Tibial artery (tissue), 4 donors: ENCODE measurements around the gene FBN3.
"Not testable (repeated sequence)": the region's sequence is repeated elsewhere in the genome, so short reads cannot be mapped to it uniquely, and the experiment has no call there.

Source experiments
- DNase-seq, 2 donors: peaks; one replicate each; pipeline ENCODE4 v3.0.0-alpha.2; 2019
- H3K27ac ChIP-seq, 2 donors: fragments of 200-600 bp; sonication (generic) in 1 of 2; 1 replicate in 1 of 2; 2 replicates in 1 of 2; pipeline ENCODE4 v1.5.1; 2018 to 2019; ENCODE audit warnings: mild to moderate bottlenecking in 1 of 2
- H3K27me3 ChIP-seq, 2 donors: fragments of 200-600 bp; sonication (generic) in 1 of 2; one replicate each; pipeline versions ENCODE4 v1.5.1 to v1.6.0; 2016 to 2019
- H3K36me3 ChIP-seq, 3 donors: fragments of 200-600 bp; sonication (generic) in 2 of 3; one replicate each; pipeline ENCODE4 v1.5.1; 2016 to 2019; ENCODE audit warnings: mild to moderate bottlenecking in 2 of 3
- H3K4me1 ChIP-seq, 4 donors: fragments of 200-600 bp; sonication (generic) in 2 of 4; 1 replicate in 3 of 4; 2 replicates in 1 of 4; pipeline ENCODE4 v1.5.1; 2016 to 2019
- H3K4me3 ChIP-seq, 2 donors: fragments of 200-600 bp; sonication (generic) in 1 of 2; 1 replicate in 1 of 2; 2 replicates in 1 of 2; pipeline ENCODE4 v1.5.1; 2018 to 2019; ENCODE audit warnings: mild to moderate bottlenecking in 2 of 2
- H3K9me3 ChIP-seq, 3 donors: fragments of 200-600 bp; sonication (generic) in 1 of 3; one replicate each; pipeline ENCODE4 v1.5.1; 2016 to 2019
- intact Hi-C: fragments of 100-400 bp; cut with DNase I; formaldehyde crosslinking; loops from one replicate; pipeline ENCODE4 v1.15.0; 2023; ENCODE audit warnings: low total_unique reads
- TF ChIP-seq, protein P1 (sequence below), 2 experiments: fragments of 200-600 bp in 1 of 2; fragments of 450-650 bp in 1 of 2; IDR thresholded peaks; one replicate each; pipeline ENCODE4 v1.5.1; 2017 to 2019; ENCODE audit warnings: antibody characterized with exemption in 2 of 2, mild to moderate bottlenecking in 1 of 2, moderate library complexity in 1 of 2

The FBN3 gene

DNA sequence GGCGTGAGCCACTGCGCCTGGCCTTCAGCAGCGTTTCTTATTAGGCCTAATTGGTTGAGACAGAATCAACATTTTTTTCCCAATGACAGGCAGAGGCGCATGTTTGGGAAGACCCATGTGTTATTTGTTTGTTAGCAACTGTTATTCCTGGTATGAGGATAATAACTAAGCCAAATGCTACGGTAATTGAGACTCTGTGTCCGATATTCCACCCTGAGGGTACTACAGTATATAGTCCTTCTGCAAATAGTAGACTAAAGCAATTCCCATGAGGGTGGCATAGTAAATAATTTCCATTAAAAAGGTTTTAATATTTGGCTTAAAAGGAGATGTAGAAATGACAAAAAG lies 115.2 kb downstream of the FBN3 start:
- intact Hi-C loops: no loop called here
- TF ChIP-seq, protein P1, sequence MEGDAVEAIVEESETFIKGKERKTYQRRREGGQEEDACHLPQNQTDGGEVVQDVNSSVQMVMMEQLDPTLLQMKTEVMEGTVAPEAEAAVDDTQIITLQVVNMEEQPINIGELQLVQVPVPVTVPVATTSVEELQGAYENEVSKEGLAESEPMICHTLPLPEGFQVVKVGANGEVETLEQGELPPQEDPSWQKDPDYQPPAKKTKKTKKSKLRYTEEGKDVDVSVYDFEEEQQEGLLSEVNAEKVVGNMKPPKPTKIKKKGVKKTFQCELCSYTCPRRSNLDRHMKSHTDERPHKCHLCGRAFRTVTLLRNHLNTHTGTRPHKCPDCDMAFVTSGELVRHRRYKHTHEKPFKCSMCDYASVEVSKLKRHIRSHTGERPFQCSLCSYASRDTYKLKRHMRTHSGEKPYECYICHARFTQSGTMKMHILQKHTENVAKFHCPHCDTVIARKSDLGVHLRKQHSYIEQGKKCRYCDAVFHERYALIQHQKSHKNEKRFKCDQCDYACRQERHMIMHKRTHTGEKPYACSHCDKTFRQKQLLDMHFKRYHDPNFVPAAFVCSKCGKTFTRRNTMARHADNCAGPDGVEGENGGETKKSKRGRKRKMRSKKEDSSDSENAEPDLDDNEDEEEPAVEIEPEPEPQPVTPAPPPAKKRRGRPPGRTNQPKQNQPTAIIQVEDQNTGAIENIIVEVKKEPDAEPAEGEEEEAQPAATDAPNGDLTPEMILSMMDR (IDR thresholded peaks at IDR 0.05): no peak
- H3K9me3 ChIP-seq: no peaks in the 10 kb centered on the region
- H3K36me3 ChIP-seq: no peaks in the 10 kb centered on the region
- H3K4me1 ChIP-seq: peaks cover 0 to 3% (median under 1%) of the 10 kb centered on the region in 4 donors
- H3K27me3 ChIP-seq: no peaks in the 10 kb centered on the region
- DNase-seq: no peak
- H3K27ac ChIP-seq: no peak overlapping the region
- H3K4me3 ChIP-seq: no peak overlapping the region

DNA sequence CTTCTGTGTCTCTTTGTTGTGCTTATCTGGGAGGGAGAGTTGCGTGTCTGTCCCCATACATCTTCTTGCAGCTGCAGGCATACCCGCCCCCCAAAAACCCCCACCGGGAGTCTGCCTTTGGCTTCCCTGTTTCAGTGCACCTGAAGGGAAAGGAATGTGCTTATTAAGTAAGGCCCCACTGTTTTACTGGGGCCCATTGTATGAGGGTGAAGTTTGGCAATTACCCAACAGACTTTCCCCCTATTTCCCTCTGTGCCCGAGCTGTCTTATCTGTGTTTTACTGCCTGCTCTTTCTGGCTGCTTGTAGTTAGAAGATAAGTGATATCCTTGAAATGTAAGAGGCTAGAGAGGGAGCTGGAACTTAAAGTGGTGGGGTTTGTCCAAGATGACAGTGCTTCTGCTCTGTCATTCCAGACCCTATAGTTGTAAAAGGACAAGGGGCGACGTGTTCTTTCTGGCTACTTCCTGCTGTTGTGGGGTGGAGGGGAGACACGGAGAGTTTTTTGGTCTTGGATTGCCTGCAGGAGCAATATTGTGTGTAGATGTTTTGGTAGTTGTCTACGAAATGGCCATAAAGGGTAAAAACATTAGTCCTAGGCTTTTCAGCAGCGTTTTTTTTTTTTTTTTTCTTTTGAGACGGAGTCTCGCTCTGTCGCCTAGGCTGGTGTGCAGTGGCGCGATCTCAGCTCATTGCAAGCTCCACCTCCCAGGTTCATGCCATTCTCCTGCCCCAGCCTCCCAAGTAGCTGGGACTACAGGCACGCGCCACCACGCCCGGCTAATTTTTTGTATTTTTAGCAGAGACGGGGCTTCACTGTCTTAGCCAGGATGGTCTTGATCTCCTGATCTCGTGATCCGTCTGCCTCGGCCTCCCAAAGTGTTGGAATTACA lies 115.9 kb downstream of the FBN3 start:
- H3K9me3 ChIP-seq, H3K36me3 ChIP-seq, H3K4me3 ChIP-seq, intact Hi-C loops, H3K27ac ChIP-seq, DNase-seq, H3K27me3 ChIP-seq, H3K4me1 ChIP-seq: not testable (repeated sequence)

DNA sequence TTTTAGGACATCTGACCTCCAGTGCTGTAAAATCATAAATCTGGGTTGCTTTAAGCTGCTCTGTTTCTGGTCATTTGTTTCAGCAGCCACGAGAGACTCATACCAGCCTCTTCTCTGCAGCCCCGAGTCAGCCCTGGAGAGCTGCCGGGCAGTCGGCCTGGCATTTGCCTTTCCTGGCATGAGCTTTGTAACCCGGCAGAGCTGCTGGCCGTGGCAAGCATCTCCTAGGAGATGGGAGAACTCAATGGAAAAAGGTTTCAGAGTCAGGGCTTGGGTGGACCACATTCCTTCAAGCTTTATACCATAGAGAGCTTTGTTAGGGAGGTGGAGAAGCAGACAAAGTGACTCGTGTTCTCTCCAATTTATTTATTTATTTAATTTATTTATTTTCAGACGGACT lies 118.4 kb downstream of the FBN3 start:
- H3K4me3 ChIP-seq: no peak overlapping the region
- no peak for DNase-seq
- H3K36me3 ChIP-seq: no peaks in the 10 kb centered on the region
- no peak overlapping the region for H3K27ac ChIP-seq
- H3K9me3 ChIP-seq: no peaks in the 10 kb centered on the region
- peaks cover 0 to 8% (median 4%) of the 10 kb centered on the region in 4 donors for H3K4me1 ChIP-seq
- intact Hi-C loops: no loop called here
- TF ChIP-seq, protein P1 (IDR thresholded peaks at IDR 0.05): no peak
- H3K27me3 ChIP-seq: no peaks in the 10 kb centered on the region

DNA sequence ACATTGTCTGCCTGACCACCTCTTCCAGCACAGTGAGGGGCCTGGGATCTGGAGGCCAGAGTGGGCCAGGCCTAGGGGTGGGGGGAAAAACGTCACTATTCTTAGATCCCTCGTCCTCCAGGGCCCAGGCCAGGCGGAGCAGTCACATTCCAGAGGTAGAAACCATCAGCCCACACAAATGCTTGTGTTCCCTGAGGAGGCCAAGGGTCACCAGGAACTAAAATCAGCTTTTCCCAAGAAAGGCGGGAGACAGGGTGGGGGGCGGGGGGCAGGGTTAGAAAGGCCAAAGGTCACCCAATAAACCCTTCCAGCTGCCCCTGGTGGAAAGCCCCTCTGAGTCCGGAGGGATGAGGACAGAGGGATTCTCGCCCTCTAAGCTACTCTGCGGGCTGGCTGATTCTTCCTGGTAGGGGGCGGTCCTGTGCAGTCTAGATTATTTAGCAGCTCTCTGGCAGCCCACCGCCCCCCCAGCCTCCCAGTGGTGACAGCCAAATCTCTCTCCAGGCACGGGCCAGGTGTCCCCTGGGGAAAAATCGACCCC lies 120.4 kb downstream of the FBN3 start:
- TF ChIP-seq, protein P1 (IDR thresholded peaks at IDR 0.05): no peak
- no peak overlapping the region for H3K27ac ChIP-seq
- no peak overlapping the region for H3K4me3 ChIP-seq
- peaks cover 0 to 8% (median 4%) of the 10 kb centered on the region in 4 donors for H3K4me1 ChIP-seq
- no peak for DNase-seq
- no peaks in the 10 kb centered on the region for H3K36me3 ChIP-seq
- no peaks in the 10 kb centered on the region for H3K9me3 ChIP-seq
- intact Hi-C loops: no loop called here
- no peaks in the 10 kb centered on the region for H3K27me3 ChIP-seq

DNA sequence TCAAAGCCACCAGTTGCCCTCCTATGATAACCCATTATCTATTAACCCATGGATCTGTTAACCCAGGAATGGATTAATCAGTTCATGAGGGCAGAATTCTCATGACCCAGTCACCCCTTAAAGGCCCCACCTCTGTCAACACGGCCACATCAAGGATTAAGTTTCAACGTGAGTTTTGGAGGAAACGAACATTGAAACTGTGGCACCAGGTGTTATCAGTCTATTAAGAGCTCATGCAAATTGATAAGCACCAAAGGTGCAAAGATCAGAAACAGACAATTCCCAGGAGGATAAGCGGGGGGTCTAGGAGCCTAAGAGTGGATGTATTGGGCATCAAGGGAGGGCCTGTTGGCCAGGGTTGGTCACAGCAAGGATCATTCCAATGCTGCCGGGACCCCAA lies 124.1 kb downstream of the FBN3 start:
- DNase-seq: no peak
- no peaks in the 10 kb centered on the region for H3K36me3 ChIP-seq
- H3K27ac ChIP-seq: no peak overlapping the region
- TF ChIP-seq, protein P1 (IDR thresholded peaks at IDR 0.05): no peak
- H3K27me3 ChIP-seq: no peaks in the 10 kb centered on the region
- peaks cover 0 to 8% (median 4%) of the 10 kb centered on the region in 4 donors for H3K4me1 ChIP-seq
- no peaks in the 10 kb centered on the region for H3K9me3 ChIP-seq
- intact Hi-C loops: no loop called here
- H3K4me3 ChIP-seq: no peak overlapping the region

DNA sequence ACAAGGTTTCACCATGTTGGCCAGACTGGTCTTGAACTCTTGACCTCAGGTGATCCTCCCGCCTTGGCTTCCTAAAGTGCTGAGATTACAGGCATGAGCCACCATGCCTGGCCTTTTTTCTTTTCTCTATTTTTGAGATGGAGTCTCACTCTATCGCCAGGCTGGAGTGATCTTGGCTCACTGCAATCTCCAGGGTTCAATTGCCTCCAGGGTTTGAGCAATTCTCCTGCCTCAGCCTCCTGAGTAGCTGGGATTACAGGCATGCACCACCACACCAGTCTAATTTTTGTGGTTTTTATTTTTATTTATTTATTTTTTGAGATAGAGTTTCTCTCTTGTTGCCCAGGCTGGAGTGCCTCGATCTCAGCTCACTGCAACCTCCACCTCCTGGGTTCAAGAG lies 125.1 kb downstream of the FBN3 start:
- DNase-seq, H3K36me3 ChIP-seq, H3K27me3 ChIP-seq, H3K9me3 ChIP-seq, intact Hi-C loops, H3K4me3 ChIP-seq, H3K27ac ChIP-seq, H3K4me1 ChIP-seq: not testable (repeated sequence)
